ENCODE measurements around the gene GPR107. TPM values are rescaled to one million over a fixed set of nuclear protein-coding genes. Genes with fewer than 3 reads are reported as not detected.

Gene GPR107
- total RNA-seq, 1 donor from 2014 or later, result 67.4 TPM

GRCh38 chr9:130107234-130107861, 53.6 kb downstream of the GPR107 start:
- H3K9me3 Mint-ChIP-seq, result no peaks in the 10 kb centered on the region
- peaks cover 40% of the 10 kb centered on the region for H3K36me3 Mint-ChIP-seq
- H3K4me3 Mint-ChIP-seq, result no peak overlapping the region
- TF ChIP-seq, protein P1, sequence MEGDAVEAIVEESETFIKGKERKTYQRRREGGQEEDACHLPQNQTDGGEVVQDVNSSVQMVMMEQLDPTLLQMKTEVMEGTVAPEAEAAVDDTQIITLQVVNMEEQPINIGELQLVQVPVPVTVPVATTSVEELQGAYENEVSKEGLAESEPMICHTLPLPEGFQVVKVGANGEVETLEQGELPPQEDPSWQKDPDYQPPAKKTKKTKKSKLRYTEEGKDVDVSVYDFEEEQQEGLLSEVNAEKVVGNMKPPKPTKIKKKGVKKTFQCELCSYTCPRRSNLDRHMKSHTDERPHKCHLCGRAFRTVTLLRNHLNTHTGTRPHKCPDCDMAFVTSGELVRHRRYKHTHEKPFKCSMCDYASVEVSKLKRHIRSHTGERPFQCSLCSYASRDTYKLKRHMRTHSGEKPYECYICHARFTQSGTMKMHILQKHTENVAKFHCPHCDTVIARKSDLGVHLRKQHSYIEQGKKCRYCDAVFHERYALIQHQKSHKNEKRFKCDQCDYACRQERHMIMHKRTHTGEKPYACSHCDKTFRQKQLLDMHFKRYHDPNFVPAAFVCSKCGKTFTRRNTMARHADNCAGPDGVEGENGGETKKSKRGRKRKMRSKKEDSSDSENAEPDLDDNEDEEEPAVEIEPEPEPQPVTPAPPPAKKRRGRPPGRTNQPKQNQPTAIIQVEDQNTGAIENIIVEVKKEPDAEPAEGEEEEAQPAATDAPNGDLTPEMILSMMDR (IDR thresholded peaks at IDR 0.05; ENCODE audit: unreplicated experiment), result peak; percentile 65
- no peaks in the 10 kb centered on the region for H3K27me3 Mint-ChIP-seq (ENCODE audit: low read depth)
- H3K4me1 Mint-ChIP-seq, result peaks cover 3% of the 10 kb centered on the region
- H3K27ac Mint-ChIP-seq, result no peak overlapping the region
- peak; percentile 75 to 83 for DNase-seq (ENCODE audit: low spot score in 2 of 2, unreplicated experiment in 2 of 2)

- H3K36me3 Mint-ChIP-seq, result peaks cover 38% of the 10 kb centered on the region
- DNase-seq (ENCODE audit: low spot score in 2 of 2, unreplicated experiment in 2 of 2), result no peak
- H3K9me3 Mint-ChIP-seq, result no peaks in the 10 kb centered on the region
- H3K27ac Mint-ChIP-seq, result no peak overlapping the region
- TF ChIP-seq, protein P1 (IDR thresholded peaks at IDR 0.05; ENCODE audit: unreplicated experiment), result no peak
- H3K4me3 Mint-ChIP-seq, result no peak overlapping the region
- H3K27me3 Mint-ChIP-seq (ENCODE audit: low read depth), result no peaks in the 10 kb centered on the region
- peaks cover 3% of the 10 kb centered on the region for H3K4me1 Mint-ChIP-seq
Measured at GRCh38 chr9:130107955-130108354, 54.2 kb downstream of the GPR107 start.

- no peak for DNase-seq (ENCODE audit: low spot score in 2 of 2, unreplicated experiment in 2 of 2)
- Mint-ChIP-seq H3K36me3 (peaks cover 32% of the 10 kb centered on the region), H3K9me3 (no peaks in the 10 kb centered on the region), H3K27ac (no peak overlapping the region), H3K27me3 (ENCODE audit: low read depth) (no peaks in the 10 kb centered on the region), H3K4me3 (no peak overlapping the region), H3K4me1 (peaks cover 3% of the 10 kb centered on the region)
- TF ChIP-seq, protein P1 (IDR thresholded peaks at IDR 0.05; ENCODE audit: unreplicated experiment), result no peak
Measured at GRCh38 chr9:130110166-130110565, 56.5 kb downstream of the GPR107 start.

- Mint-ChIP-seq H3K36me3 (peaks cover 32% of the 10 kb centered on the region), H3K27me3 (ENCODE audit: low read depth) (no peaks in the 10 kb centered on the region), H3K9me3 (no peaks in the 10 kb centered on the region), H3K4me1 (peaks cover 3% of the 10 kb centered on the region), H3K27ac (no peak overlapping the region), H3K4me3 (no peak overlapping the region)
- TF ChIP-seq, protein P1 (IDR thresholded peaks at IDR 0.05; ENCODE audit: unreplicated experiment), result no peak
- DNase-seq (ENCODE audit: low spot score in 2 of 2, unreplicated experiment in 2 of 2), result no peak
Measured at GRCh38 chr9:130110596-130111021, 56.9 kb downstream of the GPR107 start.

DNA sequence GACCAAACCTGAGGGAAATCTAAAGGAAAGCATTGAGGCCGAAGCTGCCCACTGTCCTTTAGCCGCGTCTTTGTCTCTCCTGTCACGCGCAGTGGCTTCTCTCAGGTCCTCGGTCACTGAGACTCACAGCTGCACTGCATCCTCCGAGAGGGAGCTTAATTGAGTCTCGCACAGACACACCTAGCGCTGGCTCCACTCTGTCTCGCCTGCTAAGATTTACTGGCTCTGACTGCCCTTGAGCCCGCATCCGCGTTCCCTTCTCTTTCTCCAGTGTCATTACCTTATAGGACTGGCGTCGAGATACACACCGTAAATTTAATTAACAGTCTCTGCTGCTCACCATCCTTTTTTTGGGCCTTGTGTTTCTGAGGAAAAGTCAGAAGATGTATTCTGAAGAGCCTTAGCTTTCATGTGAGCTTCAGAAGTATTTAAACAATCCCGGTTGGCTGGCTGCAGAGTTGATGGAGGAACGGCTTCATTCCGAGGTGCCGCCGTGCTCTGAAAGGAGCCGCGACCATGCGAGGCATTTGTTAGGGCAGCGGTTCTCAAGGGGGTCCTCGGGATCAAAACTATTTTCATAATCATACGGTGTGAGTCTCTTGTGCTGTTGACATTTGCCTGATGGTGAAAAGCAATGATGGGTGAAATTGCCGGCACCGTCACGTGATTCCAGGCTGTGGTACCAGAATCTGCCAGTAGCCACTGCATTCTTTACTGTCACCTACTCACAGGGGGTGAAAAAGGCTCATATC, 58.3 kb downstream of the GPR107 start:
- H3K4me1 Mint-ChIP-seq, result peaks cover 3% of the 10 kb centered on the region
- peak overlapping the region; percentile 26 for H3K27ac Mint-ChIP-seq
- TF ChIP-seq, protein P1 (IDR thresholded peaks at IDR 0.05; ENCODE audit: unreplicated experiment), result no peak
- H3K4me3 Mint-ChIP-seq, result no peak overlapping the region
- peaks cover 30% of the 10 kb centered on the region for H3K36me3 Mint-ChIP-seq
- H3K9me3 Mint-ChIP-seq, result no peaks in the 10 kb centered on the region
- H3K27me3 Mint-ChIP-seq (ENCODE audit: low read depth), result no peaks in the 10 kb centered on the region
- no peak for DNase-seq (ENCODE audit: low spot score in 2 of 2, unreplicated experiment in 2 of 2)
